H1 (cell line): ENCODE results near the gene RPL13A. TPM values are rescaled to one million over a fixed set of nuclear protein-coding genes. Genes with fewer than 3 reads are reported as not detected.

Experiments
- CTCF ChIA-PET: fragments of 300-600 bp; sonication (Branson Sonifier 250); formaldehyde crosslinking; loops from one replicate; lab custom pipeline; 2021; ENCODE audit not compliant: partially characterized antibody; lab: Charles Lee
- POLR2A ChIA-PET: fragments of 300-600 bp; sonication (Branson Sonifier 250); formaldehyde crosslinking; loops from one replicate; lab custom pipeline; 2021; ENCODE audit warnings: inconsistent platforms; ENCODE audit not compliant: partially characterized antibody; lab: Charles Lee
- DNase-seq, 2 experiments: peaks; one replicate each; pipeline versions ENCODE4 v3.0.0 to v3.0.0-alpha.2; 2010 to 2022; ENCODE audit warnings: low spot score in 2 of 2, low read depth in 1 of 2, mixed read lengths in 1 of 2
- FAIRE-seq: peaks from 2 replicates; lab custom pipeline; 2011; peaks lifted over from hg19 to GRCh38; lab: Jason Lieb, UNC
- H2AFZ ChIP-seq: 2 replicates; pipeline ENCODE4 v1.8.1; 2012; ENCODE audit warnings: low read length, inconsistent platforms
- H2AK5ac ChIP-seq: 2 replicates; pipeline ENCODE4 v1.6.1; 2013; ENCODE audit warnings: low read depth, low read length
- H2BK120ac ChIP-seq: replicated peaks from 2 replicates; pipeline ENCODE3; 2013; ENCODE audit warnings: low read depth, low read length, inconsistent platforms
- H2BK12ac ChIP-seq: 2 replicates; pipeline ENCODE4 v1.6.1; 2013; ENCODE audit warnings: low read depth, low read length
- H2BK15ac ChIP-seq: 2 replicates; pipeline ENCODE4 v1.6.1; 2013; ENCODE audit warnings: low read length
- H2BK20ac ChIP-seq: 2 replicates; pipeline ENCODE4 v1.6.1; 2013; ENCODE audit warnings: low read length
- H2BK5ac ChIP-seq: 2 replicates; pipeline ENCODE4 v1.6.1; 2013; ENCODE audit warnings: low read depth, low read length
- H3K14ac ChIP-seq: 2 replicates; pipeline ENCODE4 v1.6.1; 2013; ENCODE audit warnings: inconsistent platforms; ENCODE audit not compliant: insufficient read length
- H3K18ac ChIP-seq: 2 replicates; pipeline ENCODE4 v1.6.1; 2013; ENCODE audit warnings: low read length; ENCODE audit errors: extremely low read depth
- H3K23ac ChIP-seq: 2 replicates; pipeline ENCODE4 v1.6.1; 2013; ENCODE audit warnings: inconsistent platforms; ENCODE audit not compliant: insufficient read length
- H3K23me2 ChIP-seq: 2 replicates; pipeline ENCODE4 v1.6.1; 2013; ENCODE audit warnings: low read depth, low read length
- H3K27ac ChIP-seq: 2 replicates; pipeline ENCODE4 v1.6.1; 2011; ENCODE audit warnings: low read depth, low read length, inconsistent platforms
- H3K27me3 ChIP-seq, 4 experiments: replicated peaks in 1 of 4; 1 replicate in 1 of 4; 2 replicates in 3 of 4; pipeline versions ENCODE4 v1.6.1 to v1.8.1; 2011 to 2013; ENCODE audit warnings: low read length in 3 of 4, mild to moderate bottlenecking in 3 of 4, inconsistent platforms in 2 of 4, mixed read lengths in 2 of 4, moderate library complexity in 1 of 4; ENCODE audit not compliant: control insufficient read depth in 3 of 4, insufficient read depth in 3 of 4; ENCODE audit errors: extremely low read depth in 1 of 4
- H3K36me3 ChIP-seq, 4 experiments: 2 replicates each; pipeline versions ENCODE4 v1.6.1 to v1.8.1; 2011 to 2013; ENCODE audit warnings: mild to moderate bottlenecking in 4 of 4, low read length in 3 of 4, moderate library complexity in 2 of 4, control low read depth in 1 of 4, inconsistent platforms in 1 of 4; ENCODE audit not compliant: insufficient read depth in 4 of 4, control insufficient read depth in 2 of 4
- H3K4ac ChIP-seq: replicated peaks from 2 replicates; pipeline ENCODE3; 2013; ENCODE audit warnings: low read length, low read depth, mixed read lengths, inconsistent platforms; ENCODE audit not compliant: insufficient read length
- H3K4me1 ChIP-seq, 4 experiments: replicated peaks in 1 of 4; 1 replicate in 1 of 4; 2 replicates in 3 of 4; pipeline versions ENCODE4 v1.6.1 to v1.8.1; 2011 to 2013; ENCODE audit warnings: low read length in 3 of 4, inconsistent platforms in 2 of 4, mixed read lengths in 1 of 4; ENCODE audit not compliant: insufficient read depth in 4 of 4, control insufficient read depth in 3 of 4
- H3K4me2 ChIP-seq, 2 experiments: 2 replicates each; pipeline versions ENCODE4 v1.6.1 to v1.8.1; 2011 to 2013; ENCODE audit warnings: low read depth in 2 of 2, low read length in 2 of 2, control low read depth in 1 of 2, inconsistent platforms in 1 of 2, mild to moderate bottlenecking in 1 of 2; ENCODE audit not compliant: insufficient read depth in 1 of 2
- H3K4me3 ChIP-seq, 4 experiments: fragments of 200-600, 300-600 bp in 1 of 4; sonication (generic), shearing (Covaris generic), sonication (Bioruptor Twin) in 1 of 4; 2 replicates each; pipeline versions ENCODE4 v1.5.1 to v1.8.1; 2011 to 2016; ENCODE audit warnings: low read length in 4 of 4, low read depth in 3 of 4, control low read depth in 2 of 4, inconsistent platforms in 2 of 4, mild to moderate bottlenecking in 2 of 4, mixed read lengths in 1 of 4, moderate library complexity in 1 of 4; ENCODE audit not compliant: insufficient read depth in 2 of 4; ENCODE audit errors: extremely low read depth in 1 of 4
- H3K56ac ChIP-seq: replicated peaks from 2 replicates; pipeline ENCODE3; 2013; ENCODE audit warnings: low read depth, mild to moderate bottlenecking, mixed read lengths, low read length, inconsistent platforms; ENCODE audit not compliant: insufficient read length
- H3K79me1 ChIP-seq: 2 replicates; pipeline ENCODE4 v1.6.1; 2013; ENCODE audit warnings: low read depth, low read length, control low read depth
- H3K79me2 ChIP-seq, 2 experiments: 2 replicates each; pipeline versions ENCODE4 v1.6.1 to v1.8.1; 2012 to 2013; ENCODE audit warnings: low read length in 2 of 2, mild to moderate bottlenecking in 2 of 2, inconsistent platforms in 1 of 2; ENCODE audit not compliant: insufficient read depth in 2 of 2, control insufficient read depth in 1 of 2
- H3K9ac ChIP-seq, 4 experiments: replicated peaks in 1 of 4; 1 replicate in 1 of 4; 2 replicates in 3 of 4; pipeline versions ENCODE4 v1.6.1 to v1.8.1; 2011 to 2013; ENCODE audit warnings: low read depth in 3 of 4, low read length in 3 of 4, control low read depth in 2 of 4, mild to moderate bottlenecking in 2 of 4, moderate library complexity in 2 of 4, inconsistent platforms in 1 of 4; ENCODE audit errors: extremely low read depth in 1 of 4
- H3K9me3 ChIP-seq, 2 experiments: 2 replicates each; pipeline versions ENCODE4 v1.6.1 to v1.8.1; 2012 to 2013; ENCODE audit warnings: mild to moderate bottlenecking in 2 of 2, moderate library complexity in 2 of 2, control low read depth in 1 of 2, inconsistent platforms in 1 of 2, low read depth in 1 of 2, low read length in 1 of 2, mixed read lengths in 1 of 2; ENCODE audit not compliant: insufficient read depth in 2 of 2
- H4K20me1 ChIP-seq, 2 experiments: replicated peaks in 1 of 2; 2 replicates each; pipeline versions ENCODE3 to v1.8.1; 2011 to 2013; ENCODE audit warnings: inconsistent platforms in 2 of 2, low read length in 2 of 2, mild to moderate bottlenecking in 1 of 2; ENCODE audit not compliant: insufficient read depth in 2 of 2, control insufficient read depth in 1 of 2
- H4K5ac ChIP-seq: 2 replicates; pipeline ENCODE4 v1.6.1; 2013; ENCODE audit warnings: low read length, low read depth, mixed read lengths, inconsistent platforms; ENCODE audit not compliant: insufficient read length
- H4K8ac ChIP-seq: 2 replicates; pipeline ENCODE4 v1.8.0; 2013; ENCODE audit warnings: mild to moderate bottlenecking, moderate library complexity, low read length, inconsistent platforms; ENCODE audit not compliant: insufficient read depth; ENCODE audit errors: extremely low read depth
- H4K91ac ChIP-seq: replicated peaks from 2 replicates; pipeline ENCODE3; 2013; ENCODE audit warnings: low read length, mixed read lengths, inconsistent platforms; ENCODE audit not compliant: insufficient read length
- SIX5 ChIP-seq: IDR thresholded peaks from 2 replicates; pipeline ENCODE4 v1.6.1; 2011; ENCODE audit warnings: mild to moderate bottlenecking, low read depth, low read length
- WGBS, 2 experiments: shearing (Covaris generic) in 1 of 2; methylation state at CpG; one replicate each; pipeline versions ENCODE4 v1.1.6 to v1.1.7; 2013 to 2015; ENCODE audit warnings: low lambda C conversion rate in 2 of 2, mixed read lengths in 2 of 2, inconsistent platforms in 1 of 2, low coverage in 1 of 2, missing lambda C conversion rate in 1 of 2; ENCODE audit not compliant: insufficient replicate concordance in 2 of 2, insufficient coverage in 1 of 2, insufficient read length in 1 of 2; ENCODE audit errors: extremely low coverage in 1 of 2, missing lambda C conversion rate in 1 of 2; 5-methylcytosine and 5-hydroxymethylcytosine counted together
- polyA plus RNA-seq, 7 experiments: library from polyadenylated mRNA; depleted of rRNA in 3 of 7; stranded (reverse) in 5 of 7; unstranded in 2 of 7; fragments of >200 nt in 5 of 7; fragments of 200-250 nt in 2 of 7; gene quantifications; 1 replicate in 5 of 7; 2 replicates in 1 of 7; 4 replicates in 1 of 7; pipeline versions ENCODE4 v1.2.1 to v1.2.3, GENCODE V29; 2011 to 2013; ENCODE audit warnings: missing spikeins in 2 of 7, mixed read lengths in 2 of 7
- total RNA-seq: library from RNA; stranded (reverse); fragmentation: NEBNext Ultra II Directional; extraction: Animal tissue kit (Norgen Biotek cat#: 25700); gene quantifications from 2 replicates; pipeline ENCODE4 v1.2.1, GENCODE V29; 2021

RPL13A gene
- total and polyA plus RNA-seq, 2 of the 8 experiments (the other 6 are each of a cell fraction or from before 2014, with no cell fraction given), result 3,305 to 8,868 TPM

DNA sequence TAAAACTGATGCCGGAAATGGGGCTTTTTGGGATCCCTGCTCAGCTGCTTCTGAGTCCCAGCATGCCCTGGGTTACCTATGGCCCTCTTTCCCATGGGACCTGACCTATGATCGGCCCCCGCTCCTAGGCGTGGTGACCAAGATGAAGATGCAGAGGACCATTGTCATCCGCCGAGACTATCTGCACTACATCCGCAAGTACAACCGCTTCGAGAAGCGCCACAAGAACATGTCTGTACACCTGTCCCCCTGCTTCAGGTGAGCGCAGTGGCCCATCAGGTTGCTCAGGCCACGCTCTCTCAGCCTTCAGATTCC lies 10.3 kb downstream of the RPL13A start:
- Histone ChIP-seq H2BK120ac (no peak overlapping the region), H3K4me3 (peak overlapping the region in 3 of 4 experiments; percentile 91 to 98 (median 97); a peak in 5 of 8 replicates), H4K8ac (peak overlapping the region; percentile 84; the same call in 1 of the 2 replicates), H3K4me2 (peak overlapping the region; percentile 95 to 97), H3K56ac (no peak overlapping the region), H3K14ac (no peak overlapping the region), H2AFZ (no peak overlapping the region), H2BK5ac (no peak overlapping the region), H3K23me2 (peaks cover 9% of the 10 kb centered on the region; the same call in 1 of the 2 replicates), H4K5ac (no peak overlapping the region), H3K27ac (peak overlapping the region; percentile 38; the same call in 1 of the 2 replicates), H3K9me3 (no peaks in the 10 kb centered on the region), H2AK5ac (no peak overlapping the region), H3K79me1 (peaks cover 11% of the 10 kb centered on the region), H3K23ac (no peak overlapping the region), H2BK15ac (no peak overlapping the region), H4K20me1 (peaks cover 15 to 18% of the 10 kb centered on the region in 2 experiments), H3K9ac (peak overlapping the region in 3 of 4 experiments; percentile 2 to 35 (median 26); a peak in 1 of 7 replicates), H4K91ac (no peak overlapping the region), H3K27me3 (no peaks in the 10 kb centered on the region), H3K36me3 (peaks cover 19 to 36% (median 23%) of the 10 kb centered on the region in 4 experiments), H2BK20ac (no peak overlapping the region), H3K79me2 (peaks cover 0 to 22% of the 10 kb centered on the region in 2 experiments; a peak in 2 of 4 replicates), H2BK12ac (no peak overlapping the region), H3K4ac (no peak overlapping the region), H3K4me1 (peaks cover 0 to 32% (median 23%) of the 10 kb centered on the region in 4 experiments; a peak in 6 of 7 replicates), H3K18ac (no peak overlapping the region)
- 95% methylated on average over 12 of the region's 12 CpGs; no CpG with 5 or more reads in 1 of the 2 experiments for WGBS, 2 experiments
- ChIA-PET POLR2A (interaction anchor here (1.1 to 7.9 kb wide), 5 partner anchors 14 to 83 kb away, joined by 4 to 89 read pairs (median 6); partner anchors contain the start of gene NOSIP), CTCF (no interaction called here)
- FAIRE-seq (no peak), DNase-seq (no peak)
- peak; percentile 12; the same call in 1 of the 2 replicates for TF ChIP-seq SIX5
